HG03457 (cell line): ENCODE measurements around the gene HSPBP1.

Source experiments
- ATAC-seq: cut with Tn5 transposase; IDR thresholded peaks from one replicate; pipeline ENCODE4 v1.9.1; 2021; ENCODE audit warnings: moderate number of reproducible peaks; ENCODE audit not compliant: unreplicated experiment

The HSPBP1 gene

GRCh38 chr19:55223291-55224037 is 56.4 kb downstream of the HSPBP1 start:
- no peak for ATAC-seq

GRCh38 chr19:55220525-55220924 is 59.4 kb downstream of the HSPBP1 start:
- no peak for ATAC-seq

GRCh38 chr19:55216461-55217198 is 63.3 kb downstream of the HSPBP1 start:
- ATAC-seq = no peak

GRCh38 chr19:55213547-55213946 is 66.4 kb downstream of the HSPBP1 start:
- ATAC-seq = no peak

- ATAC-seq = no peak
These were observed 67.5 kb downstream of the HSPBP1 start for GRCh38 chr19:55212447-55212846.
